Measurements from ENCODE around the gene ATOH8. TPM values are rescaled to one million over a fixed set of nuclear protein-coding genes. Genes with fewer than 3 reads are reported as not detected.

ATOH8 gene
- total RNA-seq, 2 donors from 2014 or later, result 2.5 TPM

DNA sequence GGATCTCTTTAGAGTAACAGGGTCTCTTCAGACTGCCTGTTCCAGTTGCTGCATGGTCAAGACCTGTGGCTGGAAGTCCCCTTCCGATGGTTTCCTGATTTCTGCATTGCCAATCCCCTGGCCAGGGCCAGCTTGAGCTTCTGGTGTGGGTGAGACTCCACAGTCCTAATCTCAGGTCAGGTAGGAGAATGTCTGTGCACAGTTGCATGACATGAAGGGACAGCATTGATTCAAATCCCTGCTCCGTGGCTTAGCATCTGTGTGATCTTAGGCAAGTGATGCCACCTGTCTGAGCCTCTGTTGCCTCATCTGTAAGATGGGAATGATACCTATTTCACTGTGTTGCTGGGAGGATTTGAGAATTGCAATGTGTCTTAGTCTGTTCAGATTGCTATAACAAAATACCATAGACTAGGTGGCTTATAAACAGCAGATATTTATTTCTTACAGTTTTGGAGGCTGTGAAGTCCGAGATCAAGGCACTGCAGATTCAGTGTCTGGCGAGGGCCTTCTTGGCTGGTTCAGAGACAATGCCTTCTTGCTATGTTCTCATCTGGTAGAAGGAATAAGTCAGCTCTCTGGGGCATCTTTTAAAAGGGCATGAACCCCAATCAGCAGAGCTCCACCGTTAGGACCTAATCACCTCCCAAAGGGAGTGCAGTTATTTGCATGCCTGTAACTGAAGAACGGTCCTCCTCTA, 66.2 kb downstream of the ATOH8 start:
- DNase-seq, result no peak
- Histone ChIP-seq H3K9me3 (no peaks in the 10 kb centered on the region), H3K27me3 (no peaks in the 10 kb centered on the region), H3K36me3 (no peaks in the 10 kb centered on the region), H3K9ac (ENCODE audit: low read depth in 2 of 2, low read length in 2 of 2) (no peak overlapping the region), H3K27ac (no peak overlapping the region), H3K4me3 (no peak overlapping the region), H3K4me1 (no peaks in the 10 kb centered on the region)
- TF ChIP-seq, protein P1, sequence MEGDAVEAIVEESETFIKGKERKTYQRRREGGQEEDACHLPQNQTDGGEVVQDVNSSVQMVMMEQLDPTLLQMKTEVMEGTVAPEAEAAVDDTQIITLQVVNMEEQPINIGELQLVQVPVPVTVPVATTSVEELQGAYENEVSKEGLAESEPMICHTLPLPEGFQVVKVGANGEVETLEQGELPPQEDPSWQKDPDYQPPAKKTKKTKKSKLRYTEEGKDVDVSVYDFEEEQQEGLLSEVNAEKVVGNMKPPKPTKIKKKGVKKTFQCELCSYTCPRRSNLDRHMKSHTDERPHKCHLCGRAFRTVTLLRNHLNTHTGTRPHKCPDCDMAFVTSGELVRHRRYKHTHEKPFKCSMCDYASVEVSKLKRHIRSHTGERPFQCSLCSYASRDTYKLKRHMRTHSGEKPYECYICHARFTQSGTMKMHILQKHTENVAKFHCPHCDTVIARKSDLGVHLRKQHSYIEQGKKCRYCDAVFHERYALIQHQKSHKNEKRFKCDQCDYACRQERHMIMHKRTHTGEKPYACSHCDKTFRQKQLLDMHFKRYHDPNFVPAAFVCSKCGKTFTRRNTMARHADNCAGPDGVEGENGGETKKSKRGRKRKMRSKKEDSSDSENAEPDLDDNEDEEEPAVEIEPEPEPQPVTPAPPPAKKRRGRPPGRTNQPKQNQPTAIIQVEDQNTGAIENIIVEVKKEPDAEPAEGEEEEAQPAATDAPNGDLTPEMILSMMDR (IDR thresholded peaks at IDR 0.05), result no peak
- intact Hi-C loops (cut with DNase I), result no loop called here

GRCh38 chr2:85822766-85823165, 69.0 kb downstream of the ATOH8 start:
- Histone ChIP-seq H3K36me3 (no peaks in the 10 kb centered on the region), H3K9ac (ENCODE audit: low read depth in 2 of 2, low read length in 2 of 2) (no peak overlapping the region), H3K9me3 (no peaks in the 10 kb centered on the region), H3K4me3 (no peak overlapping the region), H3K27ac (no peak overlapping the region), H3K27me3 (no peaks in the 10 kb centered on the region), H3K4me1 (no peaks in the 10 kb centered on the region)
- DNase-seq, result no peak
- TF ChIP-seq, protein P1 (IDR thresholded peaks at IDR 0.05), result no peak
- intact Hi-C loops (cut with DNase I), result no loop called here

GRCh38 chr2:85823951-85824350, 70.2 kb downstream of the ATOH8 start:
- H3K9me3 ChIP-seq, result no peaks in the 10 kb centered on the region
- no peaks in the 10 kb centered on the region for H3K36me3 ChIP-seq
- TF ChIP-seq, protein P1 (IDR thresholded peaks at IDR 0.05), result no peak
- H3K4me3 ChIP-seq, result no peak overlapping the region
- H3K9ac ChIP-seq (ENCODE audit: low read depth in 2 of 2, low read length in 2 of 2), result no peak overlapping the region
- H3K4me1 ChIP-seq, result no peaks in the 10 kb centered on the region
- no peak overlapping the region for H3K27ac ChIP-seq
- intact Hi-C loops (cut with DNase I), result no loop called here
- no peaks in the 10 kb centered on the region for H3K27me3 ChIP-seq
- DNase-seq, result no peak

GRCh38 chr2:85826990-85827878, 73.4 kb downstream of the ATOH8 start:
- intact Hi-C loops (cut with DNase I), result loop anchor here (2.0 kb wide), 1 partner anchor 252 kb away; no protein-coding TSS in a partner anchor
- TF ChIP-seq, protein P1 (IDR thresholded peaks at IDR 0.05), result peak; percentile 87
- Histone ChIP-seq H3K27ac (no peak overlapping the region), H3K9ac (ENCODE audit: low read depth in 2 of 2, low read length in 2 of 2) (peak overlapping the region; percentile 30 to 44), H3K27me3 (no peaks in the 10 kb centered on the region), H3K36me3 (no peaks in the 10 kb centered on the region), H3K4me1 (no peaks in the 10 kb centered on the region), H3K4me3 (no peak overlapping the region), H3K9me3 (no peaks in the 10 kb centered on the region)
- DNase-seq, result peak; percentile 72

GRCh38 chr2:85827879-85828569, 74.2 kb downstream of the ATOH8 start:
- Histone ChIP-seq H3K27ac (no peak overlapping the region), H3K4me3 (no peak overlapping the region), H3K9ac (ENCODE audit: low read depth in 2 of 2, low read length in 2 of 2) (peak overlapping the region; percentile 30 to 44), H3K36me3 (no peaks in the 10 kb centered on the region), H3K27me3 (no peaks in the 10 kb centered on the region), H3K4me1 (no peaks in the 10 kb centered on the region), H3K9me3 (no peaks in the 10 kb centered on the region)
- no peak for DNase-seq
- intact Hi-C loops (cut with DNase I), result loop anchor here (2.0 kb wide), 2 partner anchors 61 to 251 kb away; partner anchors contain the start of gene ST3GAL5
- TF ChIP-seq, protein P1 (IDR thresholded peaks at IDR 0.05), result no peak

Measured in colonic mucosa (tissue), 4 donors.